ENCODE data around the gene PREX1. TPM values are rescaled to one million over a fixed set of nuclear protein-coding genes. Genes with fewer than 3 reads are reported as not detected.

PREX1 gene
- total and polyA plus RNA-seq, 10 donors = 36.7 to 279 (median 157) TPM

- no peak overlapping the region for H3K4me3 ChIP-seq
- H3K36me3 ChIP-seq = peaks cover 0 to 17% (median 0%) of the 10 kb centered on the region in 6 donors
- H3K27ac ChIP-seq = no peak overlapping the region
- no peaks in the 10 kb centered on the region for H3K9me3 ChIP-seq
- 84 to 92% (median 90%) methylated on average over 9 to 13 of the region's 13 CpGs for WGBS, 5 donors
- peak; percentile 66 for DNase-seq
- TF ChIP-seq CTCF (IDR thresholded peaks at IDR 0.05 in 8 of 11, conservative IDR thresholded peaks at IDR 0.05 in 3 of 11) (no peak), POLR2A (IDR thresholded peaks at IDR 0.05) (no peak), POLR2AphosphoS5 (IDR thresholded peaks at IDR 0.05) (no peak)
- intact Hi-C loops (cut with DNase I; ENCODE audit: low total_unique reads) = no loop called here
- H3K4me1 ChIP-seq = peaks cover 7 to 28% (median 19%) of the 10 kb centered on the region in 6 donors
- no peaks in the 10 kb centered on the region for H3K27me3 ChIP-seq (replicated peaks in 1 of 7)
Observed at GRCh38 chr20:48618052-48618451, 209.7 kb downstream of the PREX1 start.

- no peak overlapping the region for H3K4me3 ChIP-seq
- intact Hi-C loops (cut with DNase I; ENCODE audit: low total_unique reads) = no loop called here
- peaks cover 7 to 27% (median 19%) of the 10 kb centered on the region in 6 donors for H3K4me1 ChIP-seq
- DNase-seq = peak; percentile 68
- 82 to 93% (median 89%) methylated on average over 5 to 7 of the region's 7 CpGs for WGBS, 5 donors
- peaks cover 0 to 11% (median 0%) of the 10 kb centered on the region in 6 donors for H3K36me3 ChIP-seq
- no peak for TF ChIP-seq CTCF (IDR thresholded peaks at IDR 0.05 in 8 of 11, conservative IDR thresholded peaks at IDR 0.05 in 3 of 11)
- TF ChIP-seq POLR2AphosphoS5 (IDR thresholded peaks at IDR 0.05) = no peak
- no peak for TF ChIP-seq POLR2A (IDR thresholded peaks at IDR 0.05)
- H3K9me3 ChIP-seq = no peaks in the 10 kb centered on the region
- no peaks in the 10 kb centered on the region for H3K27me3 ChIP-seq (replicated peaks in 1 of 7)
- no peak overlapping the region for H3K27ac ChIP-seq
Observed at GRCh38 chr20:48617481-48617880, 210.3 kb downstream of the PREX1 start.

- 77 to 91% (median 85%) methylated on average over 7 of the region's 7 CpGs for WGBS, 5 donors
- intact Hi-C loops (cut with DNase I; ENCODE audit: low total_unique reads) = no loop called here
Observed at GRCh38 chr20:48616481-48616880, 211.3 kb downstream of the PREX1 start.

GRCh38 chr20:48615871-48616270 is 211.9 kb downstream of the PREX1 start:
- H3K9me3 ChIP-seq = no peaks in the 10 kb centered on the region
- WGBS, 5 donors = 71 to 92% (median 88%) methylated on average over 3 of the region's 3 CpGs
- intact Hi-C loops (cut with DNase I; ENCODE audit: low total_unique reads) = no loop called here

More at GRCh38 chr20:48616481-48616880, 211.3 kb downstream of the PREX1 start:
- Histone ChIP-seq H3K36me3 (peaks cover 0 to 1% (median 0%) of the 10 kb centered on the region in 6 donors), H3K4me3 (no peak overlapping the region), H3K27ac (no peak overlapping the region), H3K4me1 (peaks cover 7 to 17% (median 13%) of the 10 kb centered on the region in 6 donors), H3K9me3 (no peaks in the 10 kb centered on the region), H3K27me3 (replicated peaks in 1 of 7) (no peaks in the 10 kb centered on the region)
- peak; percentile 56 for DNase-seq
- TF ChIP-seq CTCF (IDR thresholded peaks at IDR 0.05 in 8 of 11, conservative IDR thresholded peaks at IDR 0.05 in 3 of 11) = no peak
- no peak for TF ChIP-seq POLR2A (IDR thresholded peaks at IDR 0.05)

More at GRCh38 chr20:48615871-48616270, 211.9 kb downstream of the PREX1 start:
- no peak overlapping the region for H3K27ac ChIP-seq
- H3K36me3 ChIP-seq = no peaks in the 10 kb centered on the region
- no peak overlapping the region for H3K4me3 ChIP-seq
- peaks cover 1 to 11% (median 7%) of the 10 kb centered on the region in 6 donors for H3K4me1 ChIP-seq
- TF ChIP-seq CTCF (IDR thresholded peaks at IDR 0.05 in 8 of 11, conservative IDR thresholded peaks at IDR 0.05 in 3 of 11) = no peak
- no peak for TF ChIP-seq POLR2A (IDR thresholded peaks at IDR 0.05)
- TF ChIP-seq POLR2AphosphoS5 (IDR thresholded peaks at IDR 0.05) = no peak
- no peaks in the 10 kb centered on the region for H3K27me3 ChIP-seq (replicated peaks in 1 of 7)
- DNase-seq = peak; percentile 46

All from spleen (tissue), 11 donors.